Measurements from ENCODE around the gene METTL1.

GRCh38 chr12:57755194-57755453 is 16.8 kb downstream of the METTL1 start:
- TF ChIP-seq, protein P1, sequence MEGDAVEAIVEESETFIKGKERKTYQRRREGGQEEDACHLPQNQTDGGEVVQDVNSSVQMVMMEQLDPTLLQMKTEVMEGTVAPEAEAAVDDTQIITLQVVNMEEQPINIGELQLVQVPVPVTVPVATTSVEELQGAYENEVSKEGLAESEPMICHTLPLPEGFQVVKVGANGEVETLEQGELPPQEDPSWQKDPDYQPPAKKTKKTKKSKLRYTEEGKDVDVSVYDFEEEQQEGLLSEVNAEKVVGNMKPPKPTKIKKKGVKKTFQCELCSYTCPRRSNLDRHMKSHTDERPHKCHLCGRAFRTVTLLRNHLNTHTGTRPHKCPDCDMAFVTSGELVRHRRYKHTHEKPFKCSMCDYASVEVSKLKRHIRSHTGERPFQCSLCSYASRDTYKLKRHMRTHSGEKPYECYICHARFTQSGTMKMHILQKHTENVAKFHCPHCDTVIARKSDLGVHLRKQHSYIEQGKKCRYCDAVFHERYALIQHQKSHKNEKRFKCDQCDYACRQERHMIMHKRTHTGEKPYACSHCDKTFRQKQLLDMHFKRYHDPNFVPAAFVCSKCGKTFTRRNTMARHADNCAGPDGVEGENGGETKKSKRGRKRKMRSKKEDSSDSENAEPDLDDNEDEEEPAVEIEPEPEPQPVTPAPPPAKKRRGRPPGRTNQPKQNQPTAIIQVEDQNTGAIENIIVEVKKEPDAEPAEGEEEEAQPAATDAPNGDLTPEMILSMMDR (IDR thresholded peaks at IDR 0.05): no peak
- no peak for TF ChIP-seq POLR2A (IDR thresholded peaks at IDR 0.05)
- TF ChIP-seq POLR2AphosphoS5 (IDR thresholded peaks at IDR 0.05): no peak
